ENCODE measurements around the gene PKD2. TPM values are rescaled to one million over a fixed set of nuclear protein-coding genes. Genes with fewer than 3 reads are reported as not detected.

PKD2 gene
- total RNA-seq, 1 experiment from 2014 or later: 21.4 TPM

DNA sequence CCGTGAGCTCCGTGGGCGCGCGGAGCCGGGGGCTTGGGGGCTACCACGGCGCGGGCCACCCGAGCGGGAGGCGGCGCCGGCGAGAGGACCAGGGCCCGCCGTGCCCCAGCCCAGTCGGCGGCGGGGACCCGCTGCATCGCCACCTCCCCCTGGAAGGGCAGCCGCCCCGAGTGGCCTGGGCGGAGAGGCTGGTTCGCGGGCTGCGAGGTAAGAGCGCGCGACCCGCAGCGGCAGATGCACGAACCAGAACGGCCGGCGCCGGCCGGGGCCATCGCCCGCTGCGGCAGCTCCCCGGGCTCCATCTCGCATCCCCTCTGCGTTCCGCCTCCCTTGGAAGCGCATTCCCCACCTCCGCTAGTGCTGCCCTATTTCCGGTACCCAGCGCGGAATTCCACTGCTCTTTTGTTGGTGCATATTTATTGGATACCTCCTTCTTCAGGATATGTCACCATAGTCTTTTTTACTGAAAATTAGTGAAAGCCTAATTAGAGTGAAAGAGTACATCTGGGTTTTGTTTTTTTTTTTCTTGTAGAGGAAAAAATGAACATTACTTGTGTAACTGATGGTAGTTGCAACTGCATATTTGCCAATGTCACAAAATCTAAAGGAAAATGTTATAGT lies 797 bp downstream of the PKD2 start:
- POLR2A ChIA-PET: interaction anchor here (1.0 kb wide), 1 partner anchor 8 kb away, joined by 3 read pairs; no protein-coding TSS in a partner anchor
- ATAC-seq: peak; percentile 41
- H3K4me1 Mint-ChIP-seq: peaks cover 53% of the 10 kb centered on the region

DNA sequence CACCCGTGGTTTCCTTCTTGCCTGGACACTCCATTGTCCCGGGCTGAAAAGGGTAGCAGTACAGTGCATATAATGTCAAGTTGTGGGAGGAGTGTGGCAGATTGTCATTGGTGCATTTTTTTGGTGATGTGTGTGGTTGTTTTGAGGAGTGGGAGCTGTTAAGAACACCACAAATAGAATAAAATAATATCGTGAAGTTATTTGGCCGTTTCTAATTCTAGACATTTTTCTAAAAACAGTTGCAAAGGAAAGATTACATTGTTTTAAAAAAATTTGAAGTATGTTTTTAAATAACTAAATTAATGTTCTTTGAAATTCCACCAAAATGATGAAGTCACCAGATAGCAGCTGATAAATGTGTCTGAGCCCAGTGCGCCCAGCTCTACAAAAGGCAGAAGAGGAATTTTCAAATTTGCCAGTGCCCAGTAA lies 1.3 kb downstream of the PKD2 start:
- Mint-ChIP-seq H3K36me3 (no peaks in the 10 kb centered on the region), H3K27ac (no peak overlapping the region), H3K4me1 (peaks cover 57% of the 10 kb centered on the region), H3K4me3 (peak overlapping the region; percentile 73), H3K27me3 (ENCODE audit: low read depth) (peaks cover 30% of the 10 kb centered on the region), H3K9me3 (no peaks in the 10 kb centered on the region)
- CTCF ChIA-PET: interaction anchor here (0.8 to 3.4 kb wide), 2 partner anchors 24 to 160 kb away, joined by 3 to 19 read pairs; no protein-coding TSS in a partner anchor
- POLR2A ChIA-PET: interaction anchor here (1.0 kb wide), 1 partner anchor 8 kb away, joined by 3 read pairs; no protein-coding TSS in a partner anchor
- ATAC-seq (no peak), DNase-seq (ENCODE audit: low spot score) (no peak)
- TF ChIP-seq NFE2L1 (CRISPR knock-in tag; IDR thresholded peaks at IDR 0.05): no peak
- no peak for TF ChIP-seq ZNF121 (CRISPR knock-in tag; IDR thresholded peaks at IDR 0.05)
- TF ChIP-seq TEAD4 (CRISPR knock-in tag; IDR thresholded peaks at IDR 0.05): no peak
- TF ChIP-seq, protein P1, sequence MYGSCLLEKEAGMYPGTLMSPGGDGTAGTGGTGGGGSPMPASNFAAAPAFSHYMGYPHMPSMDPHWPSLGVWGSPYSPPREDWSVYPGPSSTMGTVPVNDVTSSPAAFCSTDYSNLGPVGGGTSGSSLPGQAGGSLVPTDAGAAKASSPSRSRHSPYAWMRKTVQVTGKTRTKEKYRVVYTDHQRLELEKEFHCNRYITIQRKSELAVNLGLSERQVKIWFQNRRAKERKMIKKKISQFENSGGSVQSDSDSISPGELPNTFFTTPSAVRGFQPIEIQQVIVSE (CRISPR knock-in tag; IDR thresholded peaks at IDR 0.05; ENCODE audit: borderline replicate concordance): no peak
- TF ChIP-seq, protein P2, sequence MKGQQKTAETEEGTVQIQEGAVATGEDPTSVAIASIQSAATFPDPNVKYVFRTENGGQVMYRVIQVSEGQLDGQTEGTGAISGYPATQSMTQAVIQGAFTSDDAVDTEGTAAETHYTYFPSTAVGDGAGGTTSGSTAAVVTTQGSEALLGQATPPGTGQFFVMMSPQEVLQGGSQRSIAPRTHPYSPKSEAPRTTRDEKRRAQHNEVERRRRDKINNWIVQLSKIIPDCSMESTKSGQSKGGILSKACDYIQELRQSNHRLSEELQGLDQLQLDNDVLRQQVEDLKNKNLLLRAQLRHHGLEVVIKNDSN (CRISPR knock-in tag; IDR thresholded peaks at IDR 0.05): no peak
- TF ChIP-seq ELF4 (CRISPR knock-in tag; IDR thresholded peaks at IDR 0.05; ENCODE audit: low read depth): no peak
- TF ChIP-seq ZNF423 (CRISPR knock-in tag; IDR thresholded peaks at IDR 0.05): no peak
- no peak for TF ChIP-seq ESRRA (CRISPR knock-in tag; IDR thresholded peaks at IDR 0.05; ENCODE audit: borderline replicate concordance)
- no peak for TF ChIP-seq ZNF416 (CRISPR knock-in tag; IDR thresholded peaks at IDR 0.05)
- no peak for TF ChIP-seq IRF2 (CRISPR knock-in tag; IDR thresholded peaks at IDR 0.05; ENCODE audit: borderline replicate concordance, low read depth)
- TF ChIP-seq, protein P3, sequence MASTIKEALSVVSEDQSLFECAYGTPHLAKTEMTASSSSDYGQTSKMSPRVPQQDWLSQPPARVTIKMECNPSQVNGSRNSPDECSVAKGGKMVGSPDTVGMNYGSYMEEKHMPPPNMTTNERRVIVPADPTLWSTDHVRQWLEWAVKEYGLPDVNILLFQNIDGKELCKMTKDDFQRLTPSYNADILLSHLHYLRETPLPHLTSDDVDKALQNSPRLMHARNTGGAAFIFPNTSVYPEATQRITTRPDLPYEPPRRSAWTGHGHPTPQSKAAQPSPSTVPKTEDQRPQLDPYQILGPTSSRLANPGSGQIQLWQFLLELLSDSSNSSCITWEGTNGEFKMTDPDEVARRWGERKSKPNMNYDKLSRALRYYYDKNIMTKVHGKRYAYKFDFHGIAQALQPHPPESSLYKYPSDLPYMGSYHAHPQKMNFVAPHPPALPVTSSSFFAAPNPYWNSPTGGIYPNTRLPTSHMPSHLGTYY (CRISPR knock-in tag; IDR thresholded peaks at IDR 0.05): no peak
- TF ChIP-seq NR3C1 (CRISPR knock-in tag; conservative IDR thresholded peaks at IDR 0.05; ENCODE audit: low read depth): no peak
- TF ChIP-seq, protein P4, sequence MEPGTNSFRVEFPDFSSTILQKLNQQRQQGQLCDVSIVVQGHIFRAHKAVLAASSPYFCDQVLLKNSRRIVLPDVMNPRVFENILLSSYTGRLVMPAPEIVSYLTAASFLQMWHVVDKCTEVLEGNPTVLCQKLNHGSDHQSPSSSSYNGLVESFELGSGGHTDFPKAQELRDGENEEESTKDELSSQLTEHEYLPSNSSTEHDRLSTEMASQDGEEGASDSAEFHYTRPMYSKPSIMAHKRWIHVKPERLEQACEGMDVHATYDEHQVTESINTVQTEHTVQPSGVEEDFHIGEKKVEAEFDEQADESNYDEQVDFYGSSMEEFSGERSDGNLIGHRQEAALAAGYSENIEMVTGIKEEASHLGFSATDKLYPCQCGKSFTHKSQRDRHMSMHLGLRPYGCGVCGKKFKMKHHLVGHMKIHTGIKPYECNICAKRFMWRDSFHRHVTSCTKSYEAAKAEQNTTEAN (CRISPR knock-in tag; IDR thresholded peaks at IDR 0.05): no peak
- TF ChIP-seq SMAD4 (CRISPR knock-in tag; IDR thresholded peaks at IDR 0.05): no peak
- TF ChIP-seq NFYB (CRISPR knock-in tag; conservative IDR thresholded peaks at IDR 0.05; ENCODE audit: low read depth): no peak
- TF ChIP-seq, protein P5, sequence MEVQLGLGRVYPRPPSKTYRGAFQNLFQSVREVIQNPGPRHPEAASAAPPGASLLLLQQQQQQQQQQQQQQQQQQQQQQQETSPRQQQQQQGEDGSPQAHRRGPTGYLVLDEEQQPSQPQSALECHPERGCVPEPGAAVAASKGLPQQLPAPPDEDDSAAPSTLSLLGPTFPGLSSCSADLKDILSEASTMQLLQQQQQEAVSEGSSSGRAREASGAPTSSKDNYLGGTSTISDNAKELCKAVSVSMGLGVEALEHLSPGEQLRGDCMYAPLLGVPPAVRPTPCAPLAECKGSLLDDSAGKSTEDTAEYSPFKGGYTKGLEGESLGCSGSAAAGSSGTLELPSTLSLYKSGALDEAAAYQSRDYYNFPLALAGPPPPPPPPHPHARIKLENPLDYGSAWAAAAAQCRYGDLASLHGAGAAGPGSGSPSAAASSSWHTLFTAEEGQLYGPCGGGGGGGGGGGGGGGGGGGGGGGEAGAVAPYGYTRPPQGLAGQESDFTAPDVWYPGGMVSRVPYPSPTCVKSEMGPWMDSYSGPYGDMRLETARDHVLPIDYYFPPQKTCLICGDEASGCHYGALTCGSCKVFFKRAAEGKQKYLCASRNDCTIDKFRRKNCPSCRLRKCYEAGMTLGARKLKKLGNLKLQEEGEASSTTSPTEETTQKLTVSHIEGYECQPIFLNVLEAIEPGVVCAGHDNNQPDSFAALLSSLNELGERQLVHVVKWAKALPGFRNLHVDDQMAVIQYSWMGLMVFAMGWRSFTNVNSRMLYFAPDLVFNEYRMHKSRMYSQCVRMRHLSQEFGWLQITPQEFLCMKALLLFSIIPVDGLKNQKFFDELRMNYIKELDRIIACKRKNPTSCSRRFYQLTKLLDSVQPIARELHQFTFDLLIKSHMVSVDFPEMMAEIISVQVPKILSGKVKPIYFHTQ (CRISPR knock-in tag; IDR thresholded peaks at IDR 0.05): no peak

More for the DNA sequence above, 797 bp downstream of the PKD2 start:
- H3K36me3 Mint-ChIP-seq: no peaks in the 10 kb centered on the region
- TF ChIP-seq TEAD4 (CRISPR knock-in tag; IDR thresholded peaks at IDR 0.05) (no peak), ESRRA (CRISPR knock-in tag; IDR thresholded peaks at IDR 0.05; ENCODE audit: borderline replicate concordance) (0 out of 2 replicates have a peak, but pooled peaks have one; percentile 18), ZNF423 (CRISPR knock-in tag; IDR thresholded peaks at IDR 0.05) (peak; percentile 76), TP53 (CRISPR knock-in tag; IDR thresholded peaks at IDR 0.05) (no peak), NFATC4 (CRISPR knock-in tag; IDR thresholded peaks at IDR 0.05) (no peak), SOX15 (CRISPR knock-in tag; IDR thresholded peaks at IDR 0.05) (no peak), ZBTB21 (CRISPR knock-in tag; IDR thresholded peaks at IDR 0.05; ENCODE audit: borderline replicate concordance) (no peak), EMX1 (CRISPR knock-in tag; IDR thresholded peaks at IDR 0.05) (no peak), CREM (CRISPR knock-in tag; IDR thresholded peaks at IDR 0.05) (no peak)
- TF ChIP-seq, protein P6, sequence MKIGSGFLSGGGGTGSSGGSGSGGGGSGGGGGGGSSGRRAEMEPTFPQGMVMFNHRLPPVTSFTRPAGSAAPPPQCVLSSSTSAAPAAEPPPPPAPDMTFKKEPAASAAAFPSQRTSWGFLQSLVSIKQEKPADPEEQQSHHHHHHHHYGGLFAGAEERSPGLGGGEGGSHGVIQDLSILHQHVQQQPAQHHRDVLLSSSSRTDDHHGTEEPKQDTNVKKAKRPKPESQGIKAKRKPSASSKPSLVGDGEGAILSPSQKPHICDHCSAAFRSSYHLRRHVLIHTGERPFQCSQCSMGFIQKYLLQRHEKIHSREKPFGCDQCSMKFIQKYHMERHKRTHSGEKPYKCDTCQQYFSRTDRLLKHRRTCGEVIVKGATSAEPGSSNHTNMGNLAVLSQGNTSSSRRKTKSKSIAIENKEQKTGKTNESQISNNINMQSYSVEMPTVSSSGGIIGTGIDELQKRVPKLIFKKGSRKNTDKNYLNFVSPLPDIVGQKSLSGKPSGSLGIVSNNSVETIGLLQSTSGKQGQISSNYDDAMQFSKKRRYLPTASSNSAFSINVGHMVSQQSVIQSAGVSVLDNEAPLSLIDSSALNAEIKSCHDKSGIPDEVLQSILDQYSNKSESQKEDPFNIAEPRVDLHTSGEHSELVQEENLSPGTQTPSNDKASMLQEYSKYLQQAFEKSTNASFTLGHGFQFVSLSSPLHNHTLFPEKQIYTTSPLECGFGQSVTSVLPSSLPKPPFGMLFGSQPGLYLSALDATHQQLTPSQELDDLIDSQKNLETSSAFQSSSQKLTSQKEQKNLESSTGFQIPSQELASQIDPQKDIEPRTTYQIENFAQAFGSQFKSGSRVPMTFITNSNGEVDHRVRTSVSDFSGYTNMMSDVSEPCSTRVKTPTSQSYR (CRISPR knock-in tag; IDR thresholded peaks at IDR 0.05): no peak
- TF ChIP-seq, protein P3 (CRISPR knock-in tag; IDR thresholded peaks at IDR 0.05): no peak
- TF ChIP-seq, protein P7, sequence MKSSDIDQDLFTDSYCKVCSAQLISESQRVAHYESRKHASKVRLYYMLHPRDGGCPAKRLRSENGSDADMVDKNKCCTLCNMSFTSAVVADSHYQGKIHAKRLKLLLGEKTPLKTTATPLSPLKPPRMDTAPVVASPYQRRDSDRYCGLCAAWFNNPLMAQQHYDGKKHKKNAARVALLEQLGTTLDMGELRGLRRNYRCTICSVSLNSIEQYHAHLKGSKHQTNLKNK (CRISPR knock-in tag; IDR thresholded peaks at IDR 0.05): no peak
- H3K4me3 Mint-ChIP-seq: peak overlapping the region; percentile 73
- no peaks in the 10 kb centered on the region for H3K9me3 Mint-ChIP-seq
- H3K27me3 Mint-ChIP-seq (ENCODE audit: low read depth): peaks cover 30% of the 10 kb centered on the region
- peak; percentile 67 for DNase-seq (ENCODE audit: low spot score)
- CTCF ChIA-PET: interaction anchor here (3.4 kb wide), 1 partner anchor 25 kb away, joined by 19 read pairs; no protein-coding TSS in a partner anchor
- H3K27ac Mint-ChIP-seq: no peak overlapping the region
